ENCODE results near the gene STK32C. TPM values are rescaled to one million over a fixed set of nuclear protein-coding genes. Genes with fewer than 3 reads are reported as not detected.
A peak's percentile ranks its signal among the peaks of the same experiment; 100 is the strongest.

The STK32C gene
- total and polyA plus RNA-seq, 10 of the 15 experiments (the other 5 are each of a cell fraction or from before 2014, with no cell fraction given): 1.5 to 18.1 (median 6.4) TPM

GRCh38 chr10:132319853-132320653, 12.3 kb upstream of the STK32C start (continued):
- TF ChIP-seq ELK1 (IDR thresholded peaks at IDR 0.05; ENCODE audit: low read depth, low read length) (no peak), RAD21 (IDR thresholded peaks at IDR 0.05; ENCODE audit: insufficient read depth, low read depth, low read length) (0 out of 2 replicates have a peak, but pooled peaks have one; percentile 5), IKZF2 (IDR thresholded peaks at IDR 0.05) (peak; percentile 74 to 80), PBX3 (IDR thresholded peaks at IDR 0.05; ENCODE audit: insufficient replicate concordance, low read depth, low read length) (peak; percentile 27), ZNF217 (IDR thresholded peaks at IDR 0.05) (peak; percentile 96), MTA3 (IDR thresholded peaks at IDR 0.05; ENCODE audit: borderline replicate concordance, low read length) (peak; percentile 85; the same call in 1 of the 2 replicates), ZNF274 (IDR thresholded peaks at IDR 0.05; ENCODE audit: insufficient read depth, insufficient read length) (no peak), BCL11A (IDR thresholded peaks at IDR 0.05; ENCODE audit: low read depth, low read length) (peak; percentile 97), ZNF687 (IDR thresholded peaks at IDR 0.05) (no peak), FOXM1 (IDR thresholded peaks at IDR 0.05; ENCODE audit: low read depth, low read length) (peak; percentile 94), TCF12 (IDR thresholded peaks at IDR 0.05; ENCODE audit: low read depth, low read length) (peak; percentile 74), NR2F1 (conservative IDR thresholded peaks at IDR 0.05) (peak; percentile 88), MEF2B (IDR thresholded peaks at IDR 0.05; ENCODE audit: partially characterized antibody, poor library complexity, severe bottlenecking) (peak; percentile 67), TAF1 (IDR thresholded peaks at IDR 0.05; ENCODE audit: borderline replicate concordance, low read depth, low read length) (no peak), ZNF592 (IDR thresholded peaks at IDR 0.05) (no peak), MEF2A (IDR thresholded peaks at IDR 0.05; ENCODE audit: insufficient read depth, low read depth, low read length) (peak; percentile 86), BACH1 (IDR thresholded peaks at IDR 0.05; ENCODE audit: borderline replicate concordance) (peak; percentile 98)

Data from GM12878 (cell line).